Subcutaneous adipose tissue (tissue), 4 donors: Measurements from ENCODE around the gene ADAMTS2. TPM values are rescaled to one million over a fixed set of nuclear protein-coding genes. Genes with fewer than 3 reads are reported as not detected.

Experiments
- CTCF ChIP-seq: fragments of 450-650 bp; IDR thresholded peaks from one replicate; pipeline ENCODE4 v1.5.1; 2016; ENCODE audit warnings: low read depth, mild to moderate bottlenecking, control low read depth, antibody characterized with exemption, moderate library complexity
- total RNA-seq, 4 donors: library from RNA; depleted of rRNA; stranded (reverse); fragments of >200 nt; gene quantifications; one replicate each; pipeline ENCODE4 v1.1.0, GENCODE V29; 2016

ADAMTS2 gene
- total RNA-seq, 4 donors from 2014 or later: 26.7 to 56.5 (median 46.6) TPM

- TF ChIP-seq CTCF: no peak
Measured at GRCh38 chr5:179255527-179256327, 89.5 kb downstream of the ADAMTS2 start.

GRCh38 chr5:179254638-179255271 is 90.5 kb downstream of the ADAMTS2 start:
- no peak for TF ChIP-seq CTCF

- no peak for TF ChIP-seq CTCF
Measured at GRCh38 chr5:179253730-179254129, 91.5 kb downstream of the ADAMTS2 start.

GRCh38 chr5:179251276-179251969 is 93.8 kb downstream of the ADAMTS2 start:
- no peak for TF ChIP-seq CTCF

GRCh38 chr5:179250561-179251225 is 94.6 kb downstream of the ADAMTS2 start:
- TF ChIP-seq CTCF: no peak

GRCh38 chr5:179246227-179246626 is 99.0 kb downstream of the ADAMTS2 start:
- no peak for TF ChIP-seq CTCF
